Stimulated activated CD8-positive, alpha-beta memory T cell treated with anti-CD3 and anti-CD28 coated beads, Interleukin-4, amount 100 ng/mL, for 48 hours (primary cell): ENCODE measurements around the gene SEPHS1.
A peak's percentile ranks its signal among the peaks of the same experiment; 100 is the strongest.
"Not testable (repeated sequence)": the region's sequence is repeated elsewhere in the genome, so short reads cannot be mapped to it uniquely, and the experiment has no call there.

Experiments
- DNase-seq: peaks from one replicate; pipeline ENCODE4 v3.0.0-alpha.2; 2020

Gene SEPHS1

DNA sequence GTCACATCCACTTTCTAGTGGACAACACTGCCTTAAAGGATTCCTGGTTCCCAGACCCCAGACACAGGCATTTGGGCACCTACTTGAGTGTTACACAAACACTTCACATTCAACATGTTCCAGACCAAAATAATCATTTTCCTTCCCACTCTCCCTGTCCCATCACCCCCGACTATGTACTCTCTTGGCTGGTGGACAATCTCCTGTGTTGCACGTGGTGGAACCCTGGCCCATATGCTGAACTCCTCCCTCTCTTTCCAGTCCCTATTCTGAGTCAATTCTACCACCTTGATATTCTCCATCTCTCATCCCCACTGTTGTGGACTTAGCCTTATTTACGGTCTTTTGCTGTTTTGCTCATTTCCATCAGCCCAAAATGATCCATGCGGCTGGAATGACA, 8.3 kb upstream of the SEPHS1 start:
- DNase-seq = no peak

DNA sequence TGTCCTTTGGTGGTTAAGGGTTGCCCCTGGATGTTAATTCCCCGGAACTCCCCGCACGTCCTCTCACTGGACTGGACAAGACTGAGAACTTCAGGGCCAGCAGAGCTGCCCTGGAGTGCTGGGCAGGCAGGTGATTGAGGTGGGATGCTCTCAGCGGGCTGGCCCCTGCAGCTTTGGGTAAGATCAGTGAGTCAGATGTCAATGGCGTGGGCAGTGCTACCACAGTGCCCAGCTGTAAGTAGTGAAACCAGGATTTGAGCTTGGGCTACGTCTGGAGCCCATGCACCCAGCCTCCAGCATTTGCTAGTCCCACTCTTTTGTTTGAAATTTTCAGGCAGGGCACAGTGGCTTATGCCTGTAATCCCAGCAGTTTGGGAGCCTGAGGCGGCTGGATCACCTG, 6.7 kb upstream of the SEPHS1 start:
- DNase-seq = no peak

DNA sequence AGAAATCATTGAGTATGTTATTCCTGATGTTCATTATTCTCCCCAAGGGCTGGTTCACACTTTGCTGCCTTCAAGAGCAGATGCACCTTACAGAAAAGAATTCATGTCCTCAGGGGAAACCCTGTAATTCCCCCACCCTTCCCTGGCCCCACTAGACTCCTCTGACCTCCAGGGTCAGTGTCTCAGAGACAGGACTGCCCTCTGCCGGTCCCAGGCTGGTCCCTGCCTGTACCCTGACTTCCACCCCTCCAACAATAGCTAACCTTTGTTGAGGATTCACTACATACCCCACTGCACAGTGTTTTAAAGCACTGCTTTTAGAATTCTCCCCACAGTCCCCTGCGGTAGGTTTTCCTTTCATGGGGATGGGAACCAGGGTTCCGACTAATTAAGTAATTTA, 4.4 kb upstream of the SEPHS1 start:
- DNase-seq = no peak

DNA sequence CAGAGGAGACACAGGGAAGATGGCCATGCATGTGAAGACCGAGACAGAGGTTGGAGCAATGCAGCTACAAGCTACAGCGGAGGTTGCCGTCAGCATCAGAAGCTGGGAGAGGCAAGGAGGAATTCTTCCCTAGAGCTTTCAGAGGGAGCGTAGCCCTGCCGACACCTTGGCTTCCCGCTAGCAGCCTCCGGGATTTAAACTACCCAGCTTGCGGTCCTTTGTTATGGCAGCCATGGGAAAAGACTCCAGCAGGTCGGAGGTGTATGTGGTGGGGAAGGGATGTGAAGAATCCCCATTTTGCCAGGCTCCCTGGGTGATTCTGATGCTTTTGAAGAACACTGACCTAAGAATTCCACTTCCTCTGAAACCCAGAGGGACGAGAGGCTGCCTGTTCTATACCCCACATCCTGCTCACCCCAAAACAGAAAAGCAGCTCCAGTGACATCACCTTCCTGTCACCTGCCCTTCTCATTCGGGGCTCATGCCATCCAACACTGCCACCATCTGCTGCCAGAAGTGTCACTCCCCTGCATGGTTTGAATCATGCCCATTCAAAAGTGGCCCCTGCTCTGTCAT, 3.3 kb upstream of the SEPHS1 start:
- peak; percentile 36 for DNase-seq

DNA sequence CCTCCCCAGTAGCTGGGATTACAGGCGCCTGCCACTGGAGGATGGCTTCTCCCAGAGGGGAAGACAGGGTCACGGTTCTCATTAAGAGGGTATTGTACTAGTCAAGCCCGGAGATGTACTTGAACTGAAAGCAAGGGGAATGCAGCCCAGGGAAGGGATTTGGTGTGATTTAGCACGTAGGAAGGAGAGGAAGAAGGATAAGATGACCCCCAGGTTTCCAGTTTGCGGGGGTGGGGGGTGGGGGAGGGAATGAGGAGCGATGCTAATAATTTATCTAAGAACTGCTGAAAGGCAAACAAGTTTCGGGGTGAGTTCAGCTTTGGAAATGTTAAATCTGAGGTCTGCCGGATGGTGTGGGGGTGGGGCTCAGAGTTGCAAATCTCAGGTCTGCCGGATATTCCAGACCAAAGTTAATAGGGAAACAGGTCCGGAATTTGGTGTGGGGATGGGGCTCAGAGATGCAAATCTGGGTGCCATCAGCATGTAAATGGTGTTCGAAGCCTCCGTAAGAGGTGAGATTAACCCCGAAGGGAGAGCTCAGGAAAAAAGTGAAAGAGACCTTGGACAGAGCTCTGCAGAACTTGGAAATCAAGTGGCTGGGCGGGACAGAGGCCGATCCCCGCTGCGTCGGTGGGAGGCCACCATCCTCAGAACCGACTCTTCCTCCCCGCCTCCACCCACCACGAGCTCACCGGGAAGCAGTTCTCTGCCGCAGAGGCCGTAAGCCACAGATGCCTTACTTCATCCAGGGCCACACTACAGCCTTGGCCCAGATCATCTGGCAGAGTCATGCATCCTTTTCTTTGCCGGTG, 1.6 kb upstream of the SEPHS1 start:
- DNase-seq = peak; percentile 53

DNA sequence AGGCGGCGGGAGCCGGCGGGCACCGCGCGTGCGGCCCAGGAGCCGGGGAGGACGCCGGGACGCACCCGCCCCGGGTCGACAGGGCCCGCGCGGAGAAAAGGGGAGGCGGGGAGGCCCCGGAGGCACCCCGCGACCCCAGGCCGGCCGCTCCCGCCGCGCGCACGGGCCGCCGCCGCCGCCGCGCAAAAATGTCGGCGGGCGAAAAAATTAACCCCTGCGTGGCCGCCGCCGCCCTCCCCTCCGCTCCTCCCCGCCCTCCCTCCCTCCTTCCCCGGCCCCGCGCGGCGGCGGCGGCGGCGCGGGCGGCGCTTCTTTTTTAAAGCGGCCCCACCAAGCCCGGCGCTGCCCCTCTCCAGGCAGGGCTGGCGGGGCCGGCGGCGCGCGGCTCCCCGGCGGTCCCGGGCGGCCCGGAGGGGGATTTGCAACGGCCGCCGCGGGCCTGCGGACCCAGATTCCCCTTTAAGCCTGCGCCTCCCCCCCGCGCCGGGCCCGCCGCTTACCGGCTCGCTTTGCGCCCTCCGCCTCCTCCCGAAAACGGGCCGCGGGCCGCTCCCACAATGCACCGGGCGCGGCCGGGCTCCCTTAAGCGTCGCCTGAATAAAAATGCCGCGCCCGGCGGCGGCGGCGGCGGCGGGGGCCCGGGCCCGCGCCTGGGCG, 465 bp downstream of the SEPHS1 start:
- peak; percentile 82 for DNase-seq

DNA sequence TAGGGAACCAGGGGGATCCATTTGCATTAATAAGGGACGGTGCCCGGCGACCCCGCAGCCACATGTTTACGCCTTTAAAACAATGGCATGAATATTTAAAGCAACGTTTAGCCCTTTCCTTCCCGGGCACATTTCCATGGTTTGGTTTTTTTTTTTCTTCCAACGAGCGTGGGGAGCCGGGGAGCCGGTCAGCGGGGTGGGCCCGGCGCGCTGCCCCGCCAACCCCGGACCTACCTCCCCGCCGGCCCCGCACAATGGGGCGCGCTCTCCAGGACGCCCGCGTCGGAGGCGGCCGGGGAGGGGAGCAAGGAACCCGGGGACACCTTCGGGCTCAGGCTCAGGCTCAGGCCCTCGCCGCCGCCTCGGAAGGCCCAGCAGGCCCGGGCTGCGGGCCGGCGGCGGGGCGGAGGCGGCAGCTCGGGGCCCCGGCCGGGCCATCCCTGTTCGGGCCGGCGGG, 1.0 kb downstream of the SEPHS1 start:
- DNase-seq = peak; percentile 33

DNA sequence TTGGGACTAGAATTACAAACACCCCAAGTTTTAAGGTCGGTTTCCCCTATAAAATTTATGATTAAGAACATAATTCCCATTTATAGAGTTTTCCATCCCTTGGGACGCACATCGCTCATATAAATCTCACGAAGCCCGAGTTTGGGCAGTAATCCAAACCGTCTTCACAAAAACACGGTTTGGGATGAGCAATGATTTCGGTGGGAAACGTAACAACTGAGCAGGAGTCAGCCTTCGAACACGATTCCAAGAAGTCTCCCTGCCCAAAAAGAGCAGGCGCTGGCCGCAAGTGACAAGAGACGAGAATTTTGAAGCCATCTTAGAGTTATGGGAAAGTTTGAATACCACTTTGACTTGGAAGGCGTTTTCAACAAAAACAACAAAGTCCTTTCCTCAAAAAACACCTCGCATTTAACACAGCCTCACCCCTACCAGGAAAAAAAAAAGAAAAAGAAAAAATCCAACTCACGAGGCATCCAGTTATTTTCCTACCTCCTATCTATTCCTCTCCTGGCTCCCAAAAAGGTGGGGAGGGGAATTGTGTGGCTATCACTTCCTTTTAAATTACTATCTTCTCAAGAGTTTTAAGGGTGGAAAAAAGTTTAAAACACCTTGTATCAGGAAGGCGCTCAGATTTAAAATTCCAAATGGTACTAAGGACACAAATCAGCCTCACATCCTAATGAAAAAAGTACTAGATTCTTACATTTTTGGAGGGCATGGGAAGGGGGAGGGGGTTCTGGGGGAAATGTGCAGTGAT, 1.6 kb downstream of the SEPHS1 start:
- no peak for DNase-seq

DNA sequence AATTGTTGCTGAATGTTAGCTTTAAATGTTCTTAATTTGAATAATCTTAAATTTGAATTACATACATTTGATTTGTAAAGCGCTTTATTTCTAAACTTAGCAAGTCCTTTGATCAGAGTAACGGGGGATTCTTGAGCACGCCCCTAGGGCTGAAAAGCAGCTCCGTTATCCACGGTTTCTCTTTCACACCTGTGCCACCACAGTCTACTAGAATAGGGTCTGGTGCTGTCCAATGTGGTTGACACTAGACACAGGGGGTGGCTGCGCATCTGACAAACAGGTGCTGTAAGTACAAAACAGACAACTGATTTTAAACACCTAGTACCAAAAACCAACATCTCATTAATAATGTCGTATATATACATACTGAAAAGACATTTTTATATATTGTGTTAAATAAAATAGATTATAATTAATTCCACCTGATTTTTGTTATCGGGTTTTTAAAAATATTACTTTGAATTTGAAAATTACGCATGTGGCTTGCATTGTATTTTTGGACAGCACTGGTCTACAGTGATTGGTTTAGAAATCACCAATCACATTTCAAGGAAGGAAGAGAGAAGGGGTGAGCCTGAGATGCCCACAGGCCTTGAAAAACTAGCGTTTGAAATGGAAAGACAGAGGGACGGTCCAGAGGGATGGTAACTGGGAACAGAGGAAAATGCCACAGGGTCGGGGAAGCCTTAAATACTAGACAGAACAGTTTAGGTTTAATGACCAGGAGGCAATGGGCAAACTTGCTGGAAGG, 7.3 kb downstream of the SEPHS1 start:
- peak; percentile 39 for DNase-seq

DNA sequence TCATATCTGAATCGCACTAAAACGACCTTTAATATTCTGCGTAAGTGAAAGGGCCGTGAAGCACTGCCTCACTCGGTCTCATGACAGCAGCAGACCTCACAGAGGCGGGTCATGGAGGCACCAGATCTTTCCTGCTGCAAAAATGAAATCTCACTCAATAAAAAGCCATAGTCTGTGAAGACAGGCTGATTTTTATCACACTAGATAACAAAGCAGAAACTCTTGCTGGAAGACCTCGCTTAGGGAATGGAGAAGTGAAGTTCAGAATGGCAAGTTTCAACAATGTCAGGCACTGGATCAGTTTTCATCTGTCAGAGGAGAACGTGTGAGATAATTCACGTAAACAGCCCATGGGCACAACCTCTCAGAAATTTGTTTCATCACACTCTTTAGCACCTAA, 8.0 kb downstream of the SEPHS1 start:
- DNase-seq = no peak

DNA sequence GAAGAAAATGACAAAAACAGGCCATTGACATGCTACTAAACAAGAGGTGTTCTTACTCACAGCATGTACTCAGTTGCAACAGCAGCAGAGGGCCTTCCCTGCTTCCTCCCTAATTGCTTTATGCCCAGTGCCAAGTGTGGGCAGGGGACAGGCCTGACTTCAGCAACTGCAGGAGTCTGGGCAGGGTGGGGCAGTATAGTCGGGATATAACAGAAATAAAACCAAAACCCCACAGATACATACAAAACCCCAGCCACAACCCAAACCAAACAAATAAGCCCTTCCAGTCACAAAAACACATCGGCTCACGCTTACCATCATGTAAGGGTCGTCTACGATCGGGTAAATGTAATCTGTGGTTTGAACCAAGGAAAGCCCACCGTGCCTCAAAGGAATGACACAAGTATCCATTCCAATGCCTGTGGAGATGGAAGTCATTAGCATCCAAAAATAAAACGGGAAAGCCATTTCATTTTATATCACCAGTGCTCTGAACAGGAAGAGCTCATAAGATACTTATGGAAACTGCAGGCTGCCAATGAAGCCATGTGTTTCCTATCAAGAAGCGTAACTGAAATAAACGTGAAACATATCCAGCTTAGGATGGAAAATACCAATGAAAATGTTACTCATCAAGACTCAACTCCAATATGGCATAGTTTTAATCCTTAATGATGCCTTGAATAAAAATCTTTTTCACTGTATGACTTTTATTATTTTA, 9.5 kb downstream of the SEPHS1 start:
- no peak for DNase-seq

DNA sequence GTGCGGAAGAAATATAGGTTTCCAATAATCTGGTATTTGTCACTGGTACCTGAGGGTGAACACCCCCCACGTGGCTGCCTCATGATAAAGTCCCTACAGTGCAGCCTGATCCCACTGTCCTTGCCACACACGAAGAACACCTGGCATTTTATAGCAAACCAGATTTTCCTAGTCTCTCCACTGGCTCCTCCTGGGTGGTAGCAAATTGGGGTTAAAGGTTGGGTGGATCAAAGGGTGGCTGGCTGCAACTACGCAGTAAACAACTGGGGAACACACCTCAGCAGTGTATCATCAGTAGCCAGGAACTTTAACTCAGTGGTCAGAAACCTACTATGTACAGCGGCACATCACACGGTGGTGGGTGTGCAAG, 10.3 kb downstream of the SEPHS1 start:
- no peak for DNase-seq

DNA sequence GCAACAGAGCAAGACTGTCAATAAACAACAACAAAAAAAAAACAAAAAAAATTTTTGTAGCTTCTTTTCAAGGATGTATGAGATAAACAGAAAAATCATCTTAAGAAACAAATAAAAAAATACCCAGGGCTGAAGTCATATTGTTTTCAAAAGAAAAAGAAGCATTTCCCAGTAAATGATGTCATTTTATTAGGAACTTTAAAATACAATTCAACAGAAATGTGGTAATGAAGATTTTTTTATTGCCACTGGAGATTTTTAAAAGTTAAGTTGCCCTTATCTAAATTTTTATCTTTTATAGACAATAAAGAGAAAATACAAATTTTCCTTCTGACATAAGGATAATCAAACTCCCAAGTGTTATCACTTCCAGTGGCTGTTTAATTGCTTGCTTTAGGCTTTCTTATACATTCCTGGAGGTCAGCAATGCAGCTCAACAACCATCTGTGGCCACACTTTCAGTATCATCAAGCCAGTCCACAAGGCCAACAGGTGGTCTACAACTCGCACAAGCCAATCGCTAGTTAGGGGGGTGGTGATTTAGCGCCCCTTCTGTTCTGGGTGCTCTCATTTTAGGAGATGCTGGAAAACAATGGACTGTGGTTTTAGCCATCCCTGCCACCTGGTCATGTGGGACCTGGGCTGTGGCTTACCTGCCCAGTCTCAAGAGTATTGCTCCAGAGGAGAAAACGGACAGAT, 10.8 kb downstream of the SEPHS1 start:
- no peak for DNase-seq

DNA sequence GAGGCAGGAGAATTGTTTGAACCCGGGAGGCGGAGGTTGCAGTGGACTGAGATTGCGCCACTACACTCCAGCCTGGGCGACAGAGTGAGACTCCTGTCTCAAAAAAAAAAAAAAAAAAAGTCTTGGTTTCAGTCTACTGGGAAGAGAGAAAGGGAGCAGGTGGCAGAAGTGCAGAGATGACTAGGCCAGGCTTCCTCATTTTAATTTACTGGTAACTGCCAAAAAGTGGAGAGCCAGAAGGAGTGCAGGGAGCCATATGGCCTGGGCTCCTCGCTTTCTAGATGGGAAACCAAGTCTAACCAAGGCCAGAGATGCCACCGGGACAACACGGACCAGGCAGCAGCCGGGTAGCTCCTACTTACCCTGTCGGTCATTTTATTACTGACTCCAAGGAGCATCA, 12.2 kb downstream of the SEPHS1 start:
- no peak for DNase-seq

DNA sequence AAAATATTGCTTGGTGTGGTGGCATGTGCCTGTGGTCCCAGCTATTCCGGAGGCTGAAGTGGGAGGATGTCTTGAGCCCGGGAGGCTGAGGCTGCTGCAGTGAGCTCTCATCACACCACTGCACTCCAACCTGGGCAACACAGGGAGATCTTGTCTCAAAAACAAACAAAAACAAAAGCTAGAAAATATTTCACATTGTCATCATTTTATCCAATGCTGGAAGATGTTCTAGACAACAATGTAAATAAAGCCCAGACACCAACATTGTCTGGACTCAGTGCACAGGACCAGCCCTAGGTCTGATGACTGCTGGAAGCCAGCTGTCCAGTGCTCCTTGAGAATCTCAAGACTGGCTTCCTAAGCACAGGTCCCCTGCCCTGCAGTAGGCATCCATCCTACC, 13.5 kb downstream of the SEPHS1 start:
- no peak for DNase-seq

DNA sequence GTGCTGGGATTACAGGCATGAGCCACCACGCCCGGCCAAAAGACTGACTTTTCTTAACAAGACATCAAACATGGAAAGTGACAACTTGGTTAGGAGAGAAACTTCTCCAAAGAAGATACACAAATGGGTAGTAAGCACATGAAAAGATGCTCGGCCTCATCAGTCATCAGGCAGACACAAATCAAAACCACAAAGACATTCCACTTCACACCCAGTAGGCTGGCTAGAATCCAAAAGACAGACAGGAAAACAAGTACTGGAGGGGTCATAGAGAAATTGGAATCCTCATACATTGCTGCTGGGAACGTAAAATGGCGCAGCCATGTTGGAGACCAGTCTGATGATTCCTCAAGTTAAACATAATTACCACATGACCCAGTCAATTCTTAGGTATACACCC, 16.4 kb downstream of the SEPHS1 start:
- DNase-seq = no peak

DNA sequence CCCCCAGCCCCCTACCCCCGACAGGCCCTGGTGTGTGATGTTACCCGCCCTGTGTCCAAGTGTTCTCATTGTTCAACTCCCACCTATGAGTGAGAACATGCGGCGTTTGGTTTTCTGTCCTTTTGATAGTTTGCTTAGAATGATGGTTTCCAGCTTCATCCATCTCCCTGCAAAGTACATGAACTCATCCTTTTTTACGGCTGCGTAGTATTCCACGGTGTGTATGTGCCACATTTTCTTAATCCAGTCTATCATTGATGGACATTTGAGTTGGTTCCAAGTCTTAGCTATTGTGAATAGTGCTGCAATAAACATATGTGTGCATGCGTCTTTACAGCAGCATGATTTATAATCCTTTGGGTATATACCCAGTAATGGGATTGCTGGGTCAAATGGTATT, 17.1 kb downstream of the SEPHS1 start:
- DNase-seq = not testable (repeated sequence)

DNA sequence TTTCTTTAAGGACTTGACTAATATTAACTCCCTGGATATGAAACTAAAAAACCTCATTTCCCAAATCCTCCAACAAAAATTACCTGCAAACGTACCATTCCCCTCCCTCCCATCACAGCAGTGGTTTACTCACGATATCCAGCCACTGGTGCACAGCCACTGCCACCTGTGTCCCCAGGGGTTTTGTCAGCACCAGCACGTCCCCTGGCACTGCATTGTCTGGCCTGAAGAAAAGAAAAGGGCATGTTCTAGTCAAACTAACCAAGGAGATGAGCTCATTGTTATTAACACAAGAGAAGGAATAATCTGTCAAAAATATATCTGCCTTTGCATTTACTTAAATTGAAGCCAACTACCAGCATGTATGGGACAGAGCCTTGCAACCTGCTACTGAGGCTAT, 18.5 kb downstream of the SEPHS1 start:
- no peak for DNase-seq

DNA sequence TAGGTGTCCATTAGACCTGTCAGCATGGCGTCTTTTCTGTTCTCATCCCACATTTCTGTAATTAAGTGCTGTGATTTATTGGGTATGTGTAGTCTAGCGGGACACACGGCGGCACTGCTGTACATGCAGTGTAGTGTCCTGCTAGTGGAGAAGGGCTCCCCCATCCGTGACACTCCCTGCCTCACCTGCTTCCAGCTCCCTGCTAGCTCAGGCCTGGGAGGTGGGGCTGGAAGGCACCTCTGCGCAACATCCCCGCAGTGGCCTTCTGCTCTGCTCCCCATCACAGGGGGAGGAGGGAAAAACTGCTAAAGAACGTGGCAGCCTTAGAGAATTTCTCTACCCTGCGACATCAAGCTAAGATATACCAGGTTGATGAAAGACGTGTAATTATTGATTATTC, 19.5 kb downstream of the SEPHS1 start:
- DNase-seq = no peak

DNA sequence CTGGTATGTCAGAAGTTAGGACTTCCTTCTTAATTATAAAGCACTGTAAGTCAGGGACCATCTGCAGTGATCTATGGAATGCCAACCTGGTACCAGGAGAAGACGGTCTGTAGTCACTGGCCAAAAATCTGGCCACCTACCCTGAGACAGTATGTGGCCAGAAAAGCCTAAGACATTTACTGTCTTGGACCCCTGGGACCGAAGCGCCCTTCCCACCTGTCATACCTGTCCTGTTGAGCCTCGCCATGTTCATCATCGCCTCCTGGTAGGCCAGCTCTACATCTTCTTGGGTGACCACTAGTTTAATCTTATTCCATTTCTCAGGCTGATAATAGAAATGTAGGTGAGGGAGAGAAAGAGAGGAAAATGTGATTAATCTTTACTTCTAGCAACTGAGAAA, 20.0 kb downstream of the SEPHS1 start:
- DNase-seq = no peak

DNA sequence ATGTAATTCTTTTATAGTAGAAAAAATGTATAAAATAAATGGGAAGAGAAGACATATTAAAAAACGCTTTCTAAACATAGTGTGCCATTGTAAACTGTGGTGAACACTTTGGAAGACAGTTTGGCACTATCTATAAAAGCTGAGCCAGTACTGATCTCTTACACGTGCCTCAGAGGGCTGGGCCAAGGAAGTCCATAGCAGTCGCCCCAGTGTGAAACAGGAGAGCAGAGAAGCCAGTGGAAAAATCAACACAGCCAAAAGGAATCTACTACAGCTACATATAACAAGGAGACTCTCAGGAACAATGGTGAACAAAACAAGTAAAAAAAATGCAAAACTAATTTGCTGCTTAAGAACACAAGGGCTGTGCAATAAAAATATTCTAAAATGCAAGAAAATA, 20.6 kb downstream of the SEPHS1 start:
- DNase-seq = no peak
